H1 (cell line): ENCODE data around the gene PCDH9. TPM values are rescaled to one million over a fixed set of nuclear protein-coding genes. Genes with fewer than 3 reads are reported as not detected.

ENCODE experiments used
- CBX5 ChIP-seq: fragments of 300-800, 300-1000 bp; sonication (generic); IDR thresholded peaks from 2 replicates; pipeline ENCODE4 v1.7.1; 2016; ENCODE audit warnings: antibody characterized with exemption, low read length, low read depth
- GABPA ChIP-seq: IDR thresholded peaks from 2 replicates; pipeline ENCODE4 v1.6.1; 2011; ENCODE audit warnings: mild to moderate bottlenecking, low read length, moderate library complexity, borderline replicate concordance; ENCODE audit not compliant: insufficient read depth
- PHF8 ChIP-seq: fragments of 200-600 bp; sonication (generic); conservative IDR thresholded peaks from 2 replicates; pipeline ENCODE4 v1.7.1; 2012; ENCODE audit warnings: low read depth, mild to moderate bottlenecking, inconsistent platforms, low read length, moderate library complexity
- POLR2A ChIP-seq, 2 experiments: IDR thresholded peaks; 1 replicate in 1 of 2; 2 replicates in 1 of 2; pipeline ENCODE4 v1.6.1; 2011; ENCODE audit warnings: low read depth in 2 of 2, low read length in 2 of 2, mild to moderate bottlenecking in 2 of 2; ENCODE audit errors: control extremely low read depth in 1 of 2
- RFX5 ChIP-seq: IDR thresholded peaks from 2 replicates; pipeline ENCODE4 v1.6.1; 2011; ENCODE audit warnings: low read depth, low read length, improper control_type of control experiment, borderline replicate concordance
- RXRA ChIP-seq: IDR thresholded peaks from 2 replicates; pipeline ENCODE4 v1.6.1; 2011; ENCODE audit warnings: low read depth, mild to moderate bottlenecking, low read length, moderate library complexity; ENCODE audit not compliant: insufficient read depth
- SP2 ChIP-seq: IDR thresholded peaks from 2 replicates; pipeline ENCODE4 v1.6.1; 2012; ENCODE audit warnings: mild to moderate bottlenecking, low read length, inconsistent platforms
- polyA plus RNA-seq, 7 experiments: library from polyadenylated mRNA; depleted of rRNA in 3 of 7; stranded (reverse) in 5 of 7; unstranded in 2 of 7; fragments of >200 nt in 5 of 7; fragments of 200-250 nt in 2 of 7; gene quantifications; 1 replicate in 5 of 7; 2 replicates in 1 of 7; 4 replicates in 1 of 7; pipeline versions ENCODE4 v1.2.1 to v1.2.3, GENCODE V29; 2011 to 2013; ENCODE audit warnings: missing spikeins in 2 of 7, mixed read lengths in 2 of 7
- total RNA-seq: library from RNA; stranded (reverse); fragmentation: NEBNext Ultra II Directional; extraction: Animal tissue kit (Norgen Biotek cat#: 25700); gene quantifications from 2 replicates; pipeline ENCODE4 v1.2.1, GENCODE V29; 2021

The PCDH9 gene
- total and polyA plus RNA-seq, 2 of the 8 experiments (the other 6 are each of a cell fraction or from before 2014, with no cell fraction given): 0.12 to 0.60 TPM

- TF ChIP-seq RXRA (no peak), SP2 (no peak), RFX5 (no peak), GABPA (no peak), PHF8 (no peak), CBX5 (no peak), POLR2A (IDR thresholded peaks at IDR 0.05; ENCODE audit: control extremely low read depth in 1 of 2, low read depth in 2 of 2, low read length in 2 of 2) (no peak)
Observed at GRCh38 chr13:66915596-66916185, 314.4 kb downstream of the PCDH9 start (continued).
